Keratinocyte (primary cell): ENCODE data around the gene FOXJ1.

ENCODE experiments used
- CTCF ChIP-seq, 3 experiments: IDR thresholded peaks in 1 of 3; conservative IDR thresholded peaks in 1 of 3; optimal IDR thresholded peaks in 1 of 3; 2 replicates in 2 of 3; 3 replicates in 1 of 3; pipeline versions ENCODE3 to v1.5.1; 2011; ENCODE audit warnings: low read length in 3 of 3, mild to moderate bottlenecking in 3 of 3, moderate library complexity in 2 of 3, control low read depth in 1 of 3, inconsistent platforms in 1 of 3; ENCODE audit not compliant: insufficient read depth in 2 of 3; ENCODE audit errors: extremely low read depth in 1 of 3
- EZH2 ChIP-seq: IDR thresholded peaks from one replicate; pipeline ENCODE4 v1.6.1; 2012; ENCODE audit warnings: inconsistent platforms, mild to moderate bottlenecking, low read length, moderate library complexity

- TF ChIP-seq CTCF (optimal IDR thresholded peaks at IDR 0.05 in 1 of 3, IDR thresholded peaks at IDR 0.05 in 1 of 3, conservative IDR thresholded peaks at IDR 0.05 in 1 of 3; ENCODE audit: extremely low read depth in 1 of 3, insufficient read depth in 2 of 3, low read length in 3 of 3) (no peak), EZH2 (no peak)
Observed at GRCh38 chr17:76161619-76162266, 20.7 kb upstream of the FOXJ1 start.
